Measurements from ENCODE around the gene SCN2B.

Gene SCN2B

GRCh38 chr11:118128721-118129470 is 47.5 kb downstream of the SCN2B start:
- DNase-seq, result no peak

- DNase-seq, result no peak
Observed at GRCh38 chr11:118128310-118128709, 48.1 kb downstream of the SCN2B start.

GRCh38 chr11:118126082-118126838 is 50.2 kb downstream of the SCN2B start:
- DNase-seq, result no peak

- DNase-seq, result no peak
Observed at GRCh38 chr11:118124929-118125535, 51.4 kb downstream of the SCN2B start.

- no peak for DNase-seq
Observed at GRCh38 chr11:118120793-118121192, 55.6 kb downstream of the SCN2B start.

GRCh38 chr11:118117790-118118601 is 58.4 kb downstream of the SCN2B start:
- no peak for DNase-seq

GRCh38 chr11:118115048-118115447 is 61.4 kb downstream of the SCN2B start:
- DNase-seq, result no peak

GRCh38 chr11:118114266-118114665 is 62.2 kb downstream of the SCN2B start:
- no peak for DNase-seq

- no peak for DNase-seq
Observed at GRCh38 chr11:118112711-118113430, 63.6 kb downstream of the SCN2B start.
